HG02571 (cell line): ENCODE results near the gene PSMC3.
"Not testable (repeated sequence)": the region's sequence is repeated elsewhere in the genome, so short reads cannot be mapped to it uniquely, and the experiment has no call there.

Experiments used
- ATAC-seq: cut with Tn5 transposase; IDR thresholded peaks from one replicate; pipeline ENCODE4 v1.9.1; 2021; ENCODE audit warnings: mild to moderate bottlenecking, moderate library complexity; ENCODE audit not compliant: unreplicated experiment

PSMC3 gene

DNA sequence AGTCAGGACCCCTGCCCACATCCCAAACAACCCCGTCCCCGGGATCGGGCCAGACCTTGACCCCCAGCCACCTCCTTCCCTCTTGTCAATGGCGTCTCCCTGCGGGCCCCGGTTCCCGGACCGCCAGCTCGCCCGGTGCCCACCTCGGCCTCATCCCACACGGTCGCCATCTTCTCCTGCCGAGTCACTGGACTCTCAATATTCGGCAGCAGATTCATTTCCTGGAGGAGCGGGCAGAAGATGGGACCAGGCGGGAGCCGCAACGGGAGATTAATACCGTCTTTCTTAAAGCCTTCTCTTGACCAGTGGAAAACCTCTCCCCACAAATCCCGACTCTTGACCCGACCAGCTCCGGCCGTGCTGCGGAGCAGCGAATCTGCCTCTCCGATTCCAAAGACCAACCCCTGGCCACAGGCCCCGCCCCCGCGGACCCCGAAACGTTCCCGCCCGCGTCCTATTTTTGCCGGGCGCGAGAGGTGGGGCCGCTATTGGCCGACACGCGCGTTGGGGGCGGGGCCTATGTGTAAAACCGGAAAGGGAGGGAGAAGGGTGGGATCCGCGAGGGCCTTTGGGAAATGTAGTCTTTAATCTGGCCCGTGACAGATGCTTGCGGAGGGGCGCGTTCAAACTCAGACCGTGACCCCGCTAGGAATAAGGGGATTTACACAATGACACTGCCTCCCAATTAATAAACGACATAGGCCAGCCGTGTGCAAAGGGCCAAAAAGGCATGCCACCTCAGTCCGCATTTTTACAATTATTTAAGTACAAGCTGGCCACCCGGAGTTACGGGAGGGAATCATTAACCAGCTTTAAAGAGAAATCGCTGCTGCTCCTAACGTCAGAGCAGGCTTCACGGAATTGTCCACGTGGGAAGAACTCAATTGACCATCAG lies at the start of gene PSMC3:
Gene PSMC3 (minus strand): TSS at position 378 of the 895 bp plus-strand sequence. CDS start 160 bp downstream, at position 218.
- peak; percentile 87 for ATAC-seq

DNA sequence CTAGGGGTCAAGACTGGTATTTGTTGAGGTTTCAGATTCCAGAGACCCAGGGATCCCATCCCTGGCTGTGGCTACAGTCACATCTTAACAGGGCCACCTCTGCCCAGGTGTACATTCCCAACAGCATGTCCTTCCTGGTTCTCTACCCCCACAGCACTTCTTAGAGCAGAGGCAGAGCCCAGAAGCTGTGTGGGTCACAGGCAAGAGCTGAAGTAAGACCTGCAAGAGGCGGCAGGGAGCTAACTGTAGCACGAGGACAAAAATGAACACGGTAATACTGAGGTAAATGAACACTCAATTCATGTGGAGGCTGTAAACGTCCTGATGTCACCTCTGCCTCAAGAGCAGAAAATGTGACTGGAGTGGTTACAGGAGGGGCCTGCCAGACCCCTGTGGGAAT lies 44.4 kb upstream of the PSMC3 start:
- ATAC-seq: no peak

DNA sequence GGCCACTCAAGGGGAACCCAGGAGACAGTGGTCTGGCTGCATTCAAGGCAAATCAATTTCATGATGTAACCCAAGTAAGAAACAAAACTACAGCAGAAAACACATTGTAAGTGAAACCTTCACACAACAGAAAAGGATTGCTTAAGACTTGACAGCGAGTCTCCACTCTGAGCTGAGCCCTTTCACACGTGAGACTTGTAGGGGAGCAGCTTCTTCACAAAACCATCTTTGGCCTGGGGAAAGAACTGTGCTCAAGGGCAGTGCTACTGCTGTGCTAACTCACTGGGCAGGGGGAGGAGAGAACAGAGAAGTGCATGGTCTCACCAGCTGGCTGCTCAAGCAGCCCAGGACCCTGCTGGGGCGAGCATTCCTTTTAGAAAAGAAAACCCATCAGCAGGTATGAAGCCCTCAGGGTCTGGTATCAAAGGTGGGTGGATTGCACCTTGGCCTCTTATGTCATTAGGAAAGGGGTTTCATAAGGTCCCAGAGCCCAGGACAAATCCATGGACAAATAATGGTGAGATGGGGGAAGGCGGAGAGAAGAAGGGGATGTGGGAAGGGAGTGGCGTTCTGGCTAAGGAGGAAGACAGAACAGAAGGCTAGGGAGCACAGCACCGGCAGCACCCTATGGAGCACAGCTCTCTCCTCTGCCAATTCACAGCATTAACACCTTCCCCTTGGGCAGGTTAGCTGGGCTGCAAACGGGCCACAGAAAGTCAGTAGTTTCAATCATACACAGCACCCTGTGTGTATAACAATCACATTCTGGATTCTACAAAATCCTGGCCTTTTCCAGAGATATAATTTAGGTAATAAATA lies 43.3 kb upstream of the PSMC3 start:
- ATAC-seq: no peak

DNA sequence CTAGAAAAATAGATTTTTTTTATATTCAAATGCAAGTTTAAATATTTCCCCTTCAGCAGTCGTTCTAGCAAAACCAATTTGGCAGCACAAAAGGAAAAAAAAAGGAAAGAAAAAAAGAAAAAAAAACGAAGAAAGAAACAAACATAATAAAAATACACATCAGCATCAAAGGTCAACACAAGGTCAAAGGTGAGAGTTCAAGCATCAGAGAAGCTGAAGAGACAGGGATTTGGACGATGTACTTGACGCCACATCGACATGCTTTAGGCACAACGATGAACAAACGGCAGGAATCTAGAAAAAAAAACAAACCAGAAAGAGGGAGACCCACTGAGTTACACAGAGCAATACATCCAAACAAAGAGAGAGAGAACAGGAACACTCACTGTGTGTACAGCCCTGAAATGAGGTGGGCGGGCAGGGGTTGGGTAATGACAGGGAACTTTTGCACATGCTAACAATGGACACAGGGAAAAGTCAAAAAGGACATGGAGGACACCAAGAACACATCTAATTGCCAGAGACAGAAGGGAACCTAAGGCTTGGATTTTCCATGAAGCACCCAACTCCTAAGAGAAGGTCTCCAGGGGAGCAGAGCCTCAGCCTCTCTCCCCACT lies 42.5 kb upstream of the PSMC3 start:
- ATAC-seq: no peak

DNA sequence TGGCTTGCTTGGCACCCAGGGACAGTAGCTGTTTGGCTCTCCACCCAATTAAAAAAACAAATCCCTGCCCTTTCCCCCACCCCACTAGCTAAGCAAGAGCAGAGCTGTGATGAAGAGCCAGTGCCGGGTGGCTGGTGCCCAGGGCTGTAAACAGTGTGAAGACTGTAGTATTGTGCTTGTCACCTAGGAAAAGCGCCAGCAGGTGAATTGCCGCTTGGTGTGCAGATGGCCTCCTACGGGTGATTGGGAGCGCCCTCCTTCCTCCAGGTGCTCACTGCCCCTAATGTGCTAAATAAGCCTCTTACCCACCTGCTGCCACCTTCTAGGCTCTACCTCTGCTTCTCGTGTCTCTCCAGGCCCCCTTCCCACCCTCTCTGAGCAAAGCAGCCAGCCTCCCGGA lies 41.1 kb upstream of the PSMC3 start:
- no peak for ATAC-seq

DNA sequence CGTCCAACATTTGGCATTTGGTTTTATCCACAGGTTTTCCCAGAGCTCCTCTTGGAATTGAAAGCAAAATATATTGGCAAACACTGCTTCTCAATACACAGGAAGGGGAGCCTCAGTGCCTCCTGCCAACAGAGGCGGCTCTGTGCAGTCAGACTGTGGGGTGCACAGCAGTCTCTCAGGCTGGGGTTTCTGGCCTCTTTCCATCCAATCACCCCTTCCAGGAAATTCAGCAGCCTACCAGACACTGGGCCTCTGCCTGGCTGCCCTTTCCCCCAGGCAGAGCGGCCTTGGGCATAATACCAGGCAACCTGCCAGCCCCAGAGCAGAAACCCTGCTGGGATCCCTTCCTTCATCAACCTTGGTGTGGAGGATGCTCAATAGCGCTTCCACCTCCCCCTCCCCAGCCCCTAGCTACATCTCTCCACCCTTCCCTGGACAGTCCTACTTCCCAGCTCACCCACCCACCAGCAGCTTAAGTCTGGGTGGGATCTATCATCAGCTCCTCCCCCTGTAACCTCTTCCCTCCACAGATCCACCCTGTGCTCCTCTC lies 40.5 kb upstream of the PSMC3 start:
- no peak for ATAC-seq

DNA sequence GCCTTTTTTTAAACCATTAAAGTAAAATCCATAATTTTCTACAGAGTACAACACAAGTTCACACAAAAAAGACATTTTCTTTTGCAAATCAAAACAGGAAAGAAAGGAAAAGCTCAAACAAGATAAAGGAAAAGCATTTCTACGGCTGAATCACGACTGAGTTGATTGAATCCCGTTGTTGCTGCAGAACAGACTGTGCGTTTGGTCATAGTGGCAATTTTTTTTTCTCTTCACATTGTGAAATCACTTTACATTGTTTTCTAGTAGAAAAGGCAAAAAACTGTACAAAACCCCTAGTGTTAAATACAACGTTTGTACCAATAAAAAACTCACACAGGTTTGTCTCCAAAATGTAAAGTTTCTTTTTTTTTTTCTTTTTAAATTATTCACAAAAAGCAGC lies 40.0 kb upstream of the PSMC3 start:
- no peak for ATAC-seq

DNA sequence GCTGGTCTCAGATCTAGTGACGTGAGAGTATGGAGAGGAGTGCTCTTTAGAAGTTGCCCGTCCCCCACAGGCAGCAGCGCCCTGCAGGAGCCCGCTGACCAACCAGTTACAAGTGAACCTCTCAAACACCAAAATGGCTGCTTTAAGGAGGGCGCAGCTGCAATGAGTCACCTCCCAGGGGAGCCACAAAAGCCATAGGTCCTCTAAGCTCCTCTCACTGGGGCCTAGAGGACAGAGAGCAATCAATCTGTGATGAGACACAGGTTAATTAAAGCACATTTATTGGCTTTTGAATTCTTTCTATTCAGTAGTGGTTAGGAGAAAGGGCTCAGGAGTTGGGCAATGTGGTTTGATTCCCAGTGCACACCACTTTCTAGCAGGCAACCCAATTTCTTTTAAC lies 38.2 kb upstream of the PSMC3 start:
- no peak for ATAC-seq

DNA sequence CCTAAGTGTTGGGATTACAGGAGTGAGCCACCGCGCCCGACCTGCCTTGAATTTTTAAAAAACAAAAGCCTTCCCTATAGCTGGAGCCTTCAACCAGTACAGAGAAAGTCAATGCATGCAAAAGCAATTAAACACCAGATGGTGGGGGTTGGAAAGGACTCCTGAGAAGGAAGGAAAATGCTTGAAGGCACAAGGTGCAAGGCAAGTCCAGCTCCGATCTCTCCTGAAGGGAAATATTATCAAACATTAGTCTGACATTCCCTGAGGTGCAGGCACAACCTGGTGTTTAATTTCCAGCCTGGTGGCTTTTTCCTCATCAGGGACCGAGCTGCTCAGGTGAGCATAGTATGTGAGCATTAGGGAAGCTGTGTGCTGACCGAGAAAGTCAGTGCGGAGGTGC lies 35.6 kb upstream of the PSMC3 start:
- ATAC-seq: no peak

DNA sequence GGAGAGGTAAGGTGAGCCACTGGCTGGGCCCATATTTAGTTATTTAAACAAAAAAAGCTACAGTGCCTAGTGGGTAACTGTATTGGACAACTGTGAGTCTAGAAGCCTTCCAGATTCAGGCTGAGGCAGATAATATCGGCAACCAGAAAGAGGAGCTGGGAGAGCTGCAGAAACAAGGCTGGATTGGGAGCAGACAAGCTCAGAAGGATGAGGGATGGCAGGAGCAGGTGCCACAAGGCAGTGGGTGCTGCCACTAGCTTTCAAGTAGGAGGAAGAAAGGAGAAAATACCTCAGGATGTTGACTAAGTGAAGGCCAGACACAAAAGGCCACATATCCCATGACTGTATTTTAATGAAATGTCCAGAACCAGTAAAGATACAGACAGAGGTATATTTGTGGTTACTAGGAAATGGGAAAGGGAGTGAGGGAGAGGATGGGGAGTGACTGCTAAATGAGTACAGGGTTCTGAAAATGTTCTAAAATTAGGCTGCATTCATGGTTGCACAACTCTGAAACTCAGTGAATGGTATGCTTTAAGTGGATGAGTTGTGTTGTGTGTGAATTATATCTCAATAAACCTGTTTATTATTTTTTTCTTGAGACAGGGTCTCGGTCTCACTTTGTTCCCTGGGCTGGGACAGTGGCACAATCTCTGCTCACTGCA lies 34.5 kb upstream of the PSMC3 start:
- no peak for ATAC-seq

DNA sequence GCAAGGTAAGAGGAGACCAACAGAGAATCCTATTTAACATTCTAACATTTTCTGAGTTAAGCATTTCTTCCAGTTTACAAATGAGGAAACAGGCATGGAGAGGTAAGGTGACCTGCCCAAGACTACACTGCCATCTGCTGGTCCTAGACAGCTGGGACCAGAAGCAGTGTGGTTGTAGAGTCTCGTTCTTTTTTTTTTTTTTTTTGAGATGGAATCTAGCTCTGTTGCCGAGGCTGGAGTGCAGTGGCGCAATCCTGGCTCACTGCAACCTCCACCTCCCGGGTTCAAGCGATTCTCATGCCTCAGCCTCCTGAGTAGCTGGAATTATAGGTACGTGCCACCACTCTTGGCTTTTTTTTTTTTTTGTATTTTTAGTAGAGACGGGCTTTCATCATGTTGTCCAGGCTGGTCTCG lies 28.0 kb upstream of the PSMC3 start:
- not testable (repeated sequence) for ATAC-seq

DNA sequence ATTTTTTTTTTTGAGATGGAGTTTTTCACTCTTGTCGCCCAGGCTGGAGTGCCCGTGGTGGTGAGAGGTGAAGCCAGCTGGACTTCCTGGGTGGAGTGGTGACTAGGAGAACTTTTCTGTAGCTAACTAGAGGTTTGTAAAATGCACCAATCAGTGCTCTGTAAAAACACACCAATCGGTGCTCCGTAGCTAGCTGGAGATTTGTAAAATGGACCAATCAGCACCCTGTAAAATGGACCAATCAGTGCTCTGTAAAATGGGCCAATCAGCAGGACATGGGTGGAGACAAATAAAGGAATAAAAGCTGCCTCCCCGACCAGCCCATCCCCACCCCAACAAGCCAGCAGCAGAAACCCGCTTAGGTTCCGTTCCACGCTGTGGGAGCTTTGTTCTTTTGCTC lies 27.1 kb upstream of the PSMC3 start:
- no peak for ATAC-seq

DNA sequence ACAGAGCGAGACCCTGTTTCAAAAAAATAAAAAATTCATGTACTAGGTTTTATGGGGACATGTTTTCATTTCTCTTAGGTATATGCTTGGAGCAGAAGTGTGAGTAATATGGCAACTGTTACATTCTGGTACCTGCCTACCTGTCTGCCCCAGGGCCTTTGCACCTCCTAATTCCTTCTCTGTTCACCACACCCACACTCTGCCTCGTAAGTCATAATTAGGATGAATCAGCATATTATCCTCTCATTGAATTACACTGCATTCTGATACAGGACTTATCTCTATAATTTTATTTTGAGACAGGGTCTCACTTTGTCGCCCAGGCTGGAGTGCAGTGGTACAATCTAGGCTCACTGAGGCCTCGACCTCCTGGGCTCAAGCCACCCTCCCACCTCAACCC lies 25.8 kb upstream of the PSMC3 start:
- no peak for ATAC-seq

DNA sequence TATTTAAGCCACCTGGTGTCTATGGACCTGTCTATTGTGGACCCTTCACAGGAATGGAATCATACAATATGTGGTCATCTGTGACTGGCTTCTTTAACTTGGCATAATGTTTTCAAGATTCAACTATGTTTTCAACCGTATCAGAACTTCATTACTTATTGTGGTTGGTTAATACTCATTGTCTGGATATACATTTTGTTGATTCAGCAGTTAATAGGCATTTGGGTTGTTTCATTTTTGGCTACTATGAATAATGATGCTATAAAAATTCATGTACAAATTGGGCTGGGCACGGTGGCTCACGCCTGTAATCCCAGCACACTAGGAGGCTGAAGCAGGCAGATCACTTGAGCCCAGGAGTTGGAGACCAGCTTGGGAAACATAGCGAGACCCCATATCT lies 25.2 kb upstream of the PSMC3 start:
- ATAC-seq: no peak

DNA sequence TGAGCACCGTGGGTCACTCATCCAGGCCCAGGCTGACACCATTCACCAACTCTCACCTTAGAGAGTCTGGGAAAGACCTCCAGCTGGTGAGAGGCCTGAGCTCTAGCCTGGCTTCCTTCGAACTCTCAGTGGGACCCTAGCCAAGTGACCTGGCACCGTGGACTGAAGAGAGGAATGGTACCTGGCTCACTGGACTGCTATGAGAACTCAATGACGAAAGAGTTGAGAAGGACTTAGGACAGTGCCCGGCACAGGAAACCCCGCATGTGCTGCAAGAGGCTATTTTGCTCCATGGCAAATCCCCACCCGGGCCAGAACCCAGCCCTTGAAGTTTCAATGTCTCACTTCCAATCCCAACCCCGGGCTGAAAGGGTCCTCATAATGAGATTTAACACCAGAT lies 23.3 kb upstream of the PSMC3 start:
- no peak for ATAC-seq

DNA sequence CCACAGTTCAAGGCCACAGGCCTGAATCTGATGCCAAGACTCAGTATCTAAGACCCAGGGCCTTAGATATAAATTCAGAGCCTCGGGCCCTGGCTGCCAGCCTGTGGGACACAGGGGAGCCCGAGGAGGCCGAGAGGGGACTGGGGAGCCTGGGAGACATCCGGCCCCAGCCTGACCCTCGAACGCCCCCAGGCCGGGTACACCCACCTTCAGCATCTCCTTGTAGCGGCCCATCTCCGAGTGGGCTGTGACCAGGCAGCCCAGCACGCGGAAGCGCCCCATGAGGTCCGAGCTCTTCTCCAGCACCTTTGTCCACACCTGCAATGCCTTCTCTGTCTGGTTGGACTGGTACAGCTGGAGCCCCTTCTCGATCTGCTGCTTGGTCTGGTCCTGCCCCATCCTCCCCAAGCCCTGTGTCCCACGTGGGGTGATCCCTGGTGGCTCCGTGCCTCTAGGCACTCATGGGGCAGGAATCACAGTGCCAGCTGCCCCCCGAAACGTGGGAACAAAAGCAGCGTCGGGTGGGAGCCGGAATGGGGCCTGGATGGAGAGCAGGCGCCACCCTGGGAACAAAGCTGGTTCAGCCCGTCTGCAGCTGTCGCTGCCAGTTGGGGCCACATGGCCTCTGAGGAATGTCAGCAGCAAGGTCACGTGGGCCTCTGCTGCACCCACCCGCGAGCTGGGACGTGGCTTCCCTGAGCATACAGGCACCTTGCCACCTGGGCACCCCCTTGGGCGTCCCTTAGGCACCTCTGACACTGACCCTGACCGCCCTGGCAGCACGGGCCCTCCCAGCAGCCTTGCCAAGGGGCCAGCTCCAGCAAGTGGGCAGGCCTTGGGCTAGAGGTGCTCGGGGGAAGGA lies 22.6 kb upstream of the PSMC3 start, which contains the start of gene RAPSN:
Gene RAPSN (minus strand): TSS at position 571 of the 862 bp plus-strand sequence. CDS start 172 bp downstream, at position 399.
- ATAC-seq: no peak

DNA sequence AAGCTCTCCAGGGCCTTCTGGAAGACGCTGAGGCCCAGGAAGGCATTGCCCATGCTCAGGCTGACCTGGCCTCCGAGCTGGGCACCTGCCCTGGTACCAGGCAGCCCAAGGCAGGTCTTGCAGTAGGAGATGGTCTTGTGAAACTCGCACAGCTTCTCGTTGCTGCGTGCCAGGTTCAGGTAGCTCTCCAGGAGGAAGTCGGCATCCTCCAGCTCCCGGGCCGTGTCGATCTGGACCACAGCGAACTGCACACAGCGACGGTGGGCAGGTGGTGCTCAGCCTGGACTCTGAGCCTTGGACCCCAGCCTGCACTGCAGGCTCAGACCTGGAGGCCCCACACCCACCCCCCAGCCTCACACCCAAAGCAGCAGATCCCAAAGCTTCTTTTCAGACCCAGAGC lies 21.7 kb upstream of the PSMC3 start:
- no peak for ATAC-seq

DNA sequence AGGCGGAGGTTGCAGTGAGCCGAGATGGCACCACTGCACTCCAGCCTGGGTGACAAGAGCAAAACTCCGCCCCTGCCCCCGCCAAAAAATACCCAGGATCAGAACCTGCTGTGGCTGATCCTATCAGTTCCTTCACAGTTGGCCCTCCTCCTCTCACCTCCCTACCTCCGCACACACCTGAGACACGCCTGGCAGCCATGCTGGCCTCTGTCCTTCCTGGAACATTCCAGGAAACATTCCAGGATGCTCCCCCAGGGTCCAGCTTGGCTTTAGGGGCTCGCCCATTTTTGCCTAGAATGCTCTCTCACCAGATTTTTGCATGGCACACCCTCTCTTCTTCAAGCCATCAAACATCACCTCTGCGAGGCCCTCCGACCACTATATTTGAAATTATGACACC lies 20.6 kb upstream of the PSMC3 start:
- ATAC-seq: no peak

DNA sequence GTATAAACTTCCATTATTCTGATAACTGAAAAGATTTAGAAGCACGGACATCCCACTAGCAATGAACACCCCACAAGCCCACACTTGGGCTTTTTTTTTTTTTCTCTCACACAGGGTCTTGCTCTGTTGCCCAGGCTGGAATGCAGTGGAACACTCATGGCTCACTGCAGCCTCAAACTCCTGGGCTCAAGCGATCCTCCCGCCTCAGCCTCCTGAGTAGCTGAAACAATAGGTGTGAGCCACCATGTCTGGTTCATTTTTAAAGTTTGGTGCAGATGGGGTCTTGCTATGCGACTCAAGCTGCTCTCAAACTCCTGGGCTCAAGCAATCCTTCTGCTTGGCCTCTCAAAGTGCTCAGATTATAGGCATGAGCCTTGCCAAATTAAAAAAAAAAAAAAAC lies 19.6 kb upstream of the PSMC3 start:
- no peak for ATAC-seq

DNA sequence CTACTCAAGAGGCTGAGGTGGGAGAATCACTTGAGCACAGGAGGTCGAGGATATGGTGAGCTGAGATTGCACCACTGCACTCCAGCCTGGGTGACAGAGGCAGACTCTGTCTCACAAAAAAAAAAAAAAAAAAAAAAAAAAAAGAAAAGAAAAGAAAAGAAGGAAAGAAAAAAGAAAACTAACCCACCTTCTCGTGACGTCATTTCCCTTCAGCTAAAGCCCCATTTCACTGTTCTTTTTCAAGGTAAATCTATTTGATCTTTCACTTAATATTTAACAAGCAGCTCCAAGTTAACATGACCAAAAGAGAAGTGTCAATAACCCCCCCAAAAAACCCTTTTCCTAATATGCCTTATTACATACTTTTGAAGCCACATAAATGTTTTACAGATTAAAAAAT lies 17.6 kb upstream of the PSMC3 start:
- no peak for ATAC-seq
